H1 (cell line): Measurements from ENCODE around the gene LMAN1L. TPM values are rescaled to one million over a fixed set of nuclear protein-coding genes. Genes with fewer than 3 reads are reported as not detected.

Experiments
- CTCF ChIA-PET: fragments of 300-600 bp; sonication (Branson Sonifier 250); formaldehyde crosslinking; loops from one replicate; lab custom pipeline; 2021; ENCODE audit not compliant: partially characterized antibody; lab: Charles Lee
- POLR2A ChIA-PET: fragments of 300-600 bp; sonication (Branson Sonifier 250); formaldehyde crosslinking; loops from one replicate; lab custom pipeline; 2021; ENCODE audit warnings: inconsistent platforms; ENCODE audit not compliant: partially characterized antibody; lab: Charles Lee
- DNase-seq, 2 experiments: peaks; one replicate each; pipeline versions ENCODE4 v3.0.0 to v3.0.0-alpha.2; 2010 to 2022; ENCODE audit warnings: low spot score in 2 of 2, low read depth in 1 of 2, mixed read lengths in 1 of 2
- FAIRE-seq: peaks from 2 replicates; lab custom pipeline; 2011; peaks lifted over from hg19 to GRCh38; lab: Jason Lieb, UNC
- H2AFZ ChIP-seq: 2 replicates; pipeline ENCODE4 v1.8.1; 2012; ENCODE audit warnings: low read length, inconsistent platforms
- H2AK5ac ChIP-seq: 2 replicates; pipeline ENCODE4 v1.6.1; 2013; ENCODE audit warnings: low read depth, low read length
- H2BK120ac ChIP-seq: replicated peaks from 2 replicates; pipeline ENCODE3; 2013; ENCODE audit warnings: low read depth, low read length, inconsistent platforms
- H2BK12ac ChIP-seq: 2 replicates; pipeline ENCODE4 v1.6.1; 2013; ENCODE audit warnings: low read depth, low read length
- H2BK15ac ChIP-seq: 2 replicates; pipeline ENCODE4 v1.6.1; 2013; ENCODE audit warnings: low read length
- H2BK20ac ChIP-seq: 2 replicates; pipeline ENCODE4 v1.6.1; 2013; ENCODE audit warnings: low read length
- H2BK5ac ChIP-seq: 2 replicates; pipeline ENCODE4 v1.6.1; 2013; ENCODE audit warnings: low read depth, low read length
- H3K14ac ChIP-seq: 2 replicates; pipeline ENCODE4 v1.6.1; 2013; ENCODE audit warnings: inconsistent platforms; ENCODE audit not compliant: insufficient read length
- H3K18ac ChIP-seq: 2 replicates; pipeline ENCODE4 v1.6.1; 2013; ENCODE audit warnings: low read length; ENCODE audit errors: extremely low read depth
- H3K23ac ChIP-seq: 2 replicates; pipeline ENCODE4 v1.6.1; 2013; ENCODE audit warnings: inconsistent platforms; ENCODE audit not compliant: insufficient read length
- H3K23me2 ChIP-seq: 2 replicates; pipeline ENCODE4 v1.6.1; 2013; ENCODE audit warnings: low read depth, low read length
- H3K27ac ChIP-seq: 2 replicates; pipeline ENCODE4 v1.6.1; 2011; ENCODE audit warnings: low read depth, low read length, inconsistent platforms
- H3K27me3 ChIP-seq, 4 experiments: replicated peaks in 1 of 4; 1 replicate in 1 of 4; 2 replicates in 3 of 4; pipeline versions ENCODE4 v1.6.1 to v1.8.1; 2011 to 2013; ENCODE audit warnings: low read length in 3 of 4, mild to moderate bottlenecking in 3 of 4, inconsistent platforms in 2 of 4, mixed read lengths in 2 of 4, moderate library complexity in 1 of 4; ENCODE audit not compliant: control insufficient read depth in 3 of 4, insufficient read depth in 3 of 4; ENCODE audit errors: extremely low read depth in 1 of 4
- H3K36me3 ChIP-seq, 4 experiments: 2 replicates each; pipeline versions ENCODE4 v1.6.1 to v1.8.1; 2011 to 2013; ENCODE audit warnings: mild to moderate bottlenecking in 4 of 4, low read length in 3 of 4, moderate library complexity in 2 of 4, control low read depth in 1 of 4, inconsistent platforms in 1 of 4; ENCODE audit not compliant: insufficient read depth in 4 of 4, control insufficient read depth in 2 of 4
- H3K4ac ChIP-seq: replicated peaks from 2 replicates; pipeline ENCODE3; 2013; ENCODE audit warnings: low read length, low read depth, mixed read lengths, inconsistent platforms; ENCODE audit not compliant: insufficient read length
- H3K4me1 ChIP-seq, 4 experiments: replicated peaks in 1 of 4; 1 replicate in 1 of 4; 2 replicates in 3 of 4; pipeline versions ENCODE4 v1.6.1 to v1.8.1; 2011 to 2013; ENCODE audit warnings: low read length in 3 of 4, inconsistent platforms in 2 of 4, mixed read lengths in 1 of 4; ENCODE audit not compliant: insufficient read depth in 4 of 4, control insufficient read depth in 3 of 4
- H3K4me2 ChIP-seq, 2 experiments: 2 replicates each; pipeline versions ENCODE4 v1.6.1 to v1.8.1; 2011 to 2013; ENCODE audit warnings: low read depth in 2 of 2, low read length in 2 of 2, control low read depth in 1 of 2, inconsistent platforms in 1 of 2, mild to moderate bottlenecking in 1 of 2; ENCODE audit not compliant: insufficient read depth in 1 of 2
- H3K4me3 ChIP-seq, 4 experiments: fragments of 200-600, 300-600 bp in 1 of 4; sonication (generic), shearing (Covaris generic), sonication (Bioruptor Twin) in 1 of 4; 2 replicates each; pipeline versions ENCODE4 v1.5.1 to v1.8.1; 2011 to 2016; ENCODE audit warnings: low read length in 4 of 4, low read depth in 3 of 4, control low read depth in 2 of 4, inconsistent platforms in 2 of 4, mild to moderate bottlenecking in 2 of 4, mixed read lengths in 1 of 4, moderate library complexity in 1 of 4; ENCODE audit not compliant: insufficient read depth in 2 of 4; ENCODE audit errors: extremely low read depth in 1 of 4
- H3K56ac ChIP-seq: replicated peaks from 2 replicates; pipeline ENCODE3; 2013; ENCODE audit warnings: low read depth, mild to moderate bottlenecking, mixed read lengths, low read length, inconsistent platforms; ENCODE audit not compliant: insufficient read length
- H3K79me1 ChIP-seq: 2 replicates; pipeline ENCODE4 v1.6.1; 2013; ENCODE audit warnings: low read depth, low read length, control low read depth
- H3K79me2 ChIP-seq, 2 experiments: 2 replicates each; pipeline versions ENCODE4 v1.6.1 to v1.8.1; 2012 to 2013; ENCODE audit warnings: low read length in 2 of 2, mild to moderate bottlenecking in 2 of 2, inconsistent platforms in 1 of 2; ENCODE audit not compliant: insufficient read depth in 2 of 2, control insufficient read depth in 1 of 2
- H3K9ac ChIP-seq, 4 experiments: replicated peaks in 1 of 4; 1 replicate in 1 of 4; 2 replicates in 3 of 4; pipeline versions ENCODE4 v1.6.1 to v1.8.1; 2011 to 2013; ENCODE audit warnings: low read depth in 3 of 4, low read length in 3 of 4, control low read depth in 2 of 4, mild to moderate bottlenecking in 2 of 4, moderate library complexity in 2 of 4, inconsistent platforms in 1 of 4; ENCODE audit errors: extremely low read depth in 1 of 4
- H3K9me3 ChIP-seq, 2 experiments: 2 replicates each; pipeline versions ENCODE4 v1.6.1 to v1.8.1; 2012 to 2013; ENCODE audit warnings: mild to moderate bottlenecking in 2 of 2, moderate library complexity in 2 of 2, control low read depth in 1 of 2, inconsistent platforms in 1 of 2, low read depth in 1 of 2, low read length in 1 of 2, mixed read lengths in 1 of 2; ENCODE audit not compliant: insufficient read depth in 2 of 2
- H4K20me1 ChIP-seq, 2 experiments: replicated peaks in 1 of 2; 2 replicates each; pipeline versions ENCODE3 to v1.8.1; 2011 to 2013; ENCODE audit warnings: inconsistent platforms in 2 of 2, low read length in 2 of 2, mild to moderate bottlenecking in 1 of 2; ENCODE audit not compliant: insufficient read depth in 2 of 2, control insufficient read depth in 1 of 2
- H4K5ac ChIP-seq: 2 replicates; pipeline ENCODE4 v1.6.1; 2013; ENCODE audit warnings: low read length, low read depth, mixed read lengths, inconsistent platforms; ENCODE audit not compliant: insufficient read length
- H4K8ac ChIP-seq: 2 replicates; pipeline ENCODE4 v1.8.0; 2013; ENCODE audit warnings: mild to moderate bottlenecking, moderate library complexity, low read length, inconsistent platforms; ENCODE audit not compliant: insufficient read depth; ENCODE audit errors: extremely low read depth
- H4K91ac ChIP-seq: replicated peaks from 2 replicates; pipeline ENCODE3; 2013; ENCODE audit warnings: low read length, mixed read lengths, inconsistent platforms; ENCODE audit not compliant: insufficient read length
- CHD2 ChIP-seq: IDR thresholded peaks from 2 replicates; pipeline ENCODE4 v1.6.1; 2012; ENCODE audit warnings: low read length, improper control_type of control experiment
- CTBP2 ChIP-seq: IDR thresholded peaks from 2 replicates; pipeline ENCODE4 v1.7.0; 2011; ENCODE audit warnings: borderline replicate concordance, mild to moderate bottlenecking, moderate library complexity, mixed read lengths, low read length; ENCODE audit not compliant: insufficient read depth, insufficient read length
- FOSL1 ChIP-seq: IDR thresholded peaks from 2 replicates; pipeline ENCODE4 v1.6.1; 2011; ENCODE audit warnings: mild to moderate bottlenecking, low read depth, low read length, moderate library complexity; ENCODE audit not compliant: insufficient read depth
- KDM5A ChIP-seq: fragments of 200-600 bp; IDR thresholded peaks from 2 replicates; pipeline ENCODE4 v1.7.1; 2012; ENCODE audit warnings: mild to moderate bottlenecking, low read length, inconsistent platforms, mixed read lengths
- NRF1 ChIP-seq: IDR thresholded peaks from 2 replicates; pipeline ENCODE4 v1.6.1; 2011; ENCODE audit warnings: mild to moderate bottlenecking, low read depth, low read length, improper control_type of control experiment
- PHF8 ChIP-seq: fragments of 200-600 bp; sonication (generic); conservative IDR thresholded peaks from 2 replicates; pipeline ENCODE4 v1.7.1; 2012; ENCODE audit warnings: low read depth, mild to moderate bottlenecking, inconsistent platforms, low read length, moderate library complexity
- RNF2 ChIP-seq: fragments of 200-900, 300-1000 bp; sonication (generic); IDR thresholded peaks from 2 replicates; pipeline ENCODE4 v1.7.1; 2016; ENCODE audit warnings: borderline replicate concordance, low read depth, mild to moderate bottlenecking, antibody characterized with exemption, low read length; ENCODE audit not compliant: poor library complexity, severe bottlenecking; ENCODE audit errors: missing control alignments
- RXRA ChIP-seq: IDR thresholded peaks from 2 replicates; pipeline ENCODE4 v1.6.1; 2011; ENCODE audit warnings: low read depth, mild to moderate bottlenecking, low read length, moderate library complexity; ENCODE audit not compliant: insufficient read depth
- SIRT6 ChIP-seq: IDR thresholded peaks from one replicate; pipeline ENCODE4 v1.7.1; 2012; ENCODE audit warnings: low read length, inconsistent platforms
- SP1 ChIP-seq: IDR thresholded peaks from 2 replicates; pipeline ENCODE4 v1.6.1; 2011; ENCODE audit warnings: low read depth, low read length
- SP2 ChIP-seq: IDR thresholded peaks from 2 replicates; pipeline ENCODE4 v1.6.1; 2012; ENCODE audit warnings: mild to moderate bottlenecking, low read length, inconsistent platforms
- SP4 ChIP-seq: IDR thresholded peaks from 2 replicates; pipeline ENCODE4 v1.6.1; 2012; ENCODE audit warnings: low read length, inconsistent platforms
- SRF ChIP-seq: IDR thresholded peaks from 2 replicates; pipeline ENCODE4 v1.6.1; 2011; ENCODE audit warnings: mild to moderate bottlenecking, low read depth, low read length, moderate library complexity
- WGBS, 2 experiments: shearing (Covaris generic) in 1 of 2; methylation state at CpG; one replicate each; pipeline versions ENCODE4 v1.1.6 to v1.1.7; 2013 to 2015; ENCODE audit warnings: low lambda C conversion rate in 2 of 2, mixed read lengths in 2 of 2, inconsistent platforms in 1 of 2, low coverage in 1 of 2, missing lambda C conversion rate in 1 of 2; ENCODE audit not compliant: insufficient replicate concordance in 2 of 2, insufficient coverage in 1 of 2, insufficient read length in 1 of 2; ENCODE audit errors: extremely low coverage in 1 of 2, missing lambda C conversion rate in 1 of 2; 5-methylcytosine and 5-hydroxymethylcytosine counted together
- polyA plus RNA-seq, 7 experiments: library from polyadenylated mRNA; depleted of rRNA in 3 of 7; stranded (reverse) in 5 of 7; unstranded in 2 of 7; fragments of >200 nt in 5 of 7; fragments of 200-250 nt in 2 of 7; gene quantifications; 1 replicate in 5 of 7; 2 replicates in 1 of 7; 4 replicates in 1 of 7; pipeline versions ENCODE4 v1.2.1 to v1.2.3, GENCODE V29; 2011 to 2013; ENCODE audit warnings: missing spikeins in 2 of 7, mixed read lengths in 2 of 7
- total RNA-seq: library from RNA; stranded (reverse); fragmentation: NEBNext Ultra II Directional; extraction: Animal tissue kit (Norgen Biotek cat#: 25700); gene quantifications from 2 replicates; pipeline ENCODE4 v1.2.1, GENCODE V29; 2021

The LMAN1L gene
- total and polyA plus RNA-seq, 2 of the 8 experiments (the other 6 are each of a cell fraction or from before 2014, with no cell fraction given), result not detected

DNA sequence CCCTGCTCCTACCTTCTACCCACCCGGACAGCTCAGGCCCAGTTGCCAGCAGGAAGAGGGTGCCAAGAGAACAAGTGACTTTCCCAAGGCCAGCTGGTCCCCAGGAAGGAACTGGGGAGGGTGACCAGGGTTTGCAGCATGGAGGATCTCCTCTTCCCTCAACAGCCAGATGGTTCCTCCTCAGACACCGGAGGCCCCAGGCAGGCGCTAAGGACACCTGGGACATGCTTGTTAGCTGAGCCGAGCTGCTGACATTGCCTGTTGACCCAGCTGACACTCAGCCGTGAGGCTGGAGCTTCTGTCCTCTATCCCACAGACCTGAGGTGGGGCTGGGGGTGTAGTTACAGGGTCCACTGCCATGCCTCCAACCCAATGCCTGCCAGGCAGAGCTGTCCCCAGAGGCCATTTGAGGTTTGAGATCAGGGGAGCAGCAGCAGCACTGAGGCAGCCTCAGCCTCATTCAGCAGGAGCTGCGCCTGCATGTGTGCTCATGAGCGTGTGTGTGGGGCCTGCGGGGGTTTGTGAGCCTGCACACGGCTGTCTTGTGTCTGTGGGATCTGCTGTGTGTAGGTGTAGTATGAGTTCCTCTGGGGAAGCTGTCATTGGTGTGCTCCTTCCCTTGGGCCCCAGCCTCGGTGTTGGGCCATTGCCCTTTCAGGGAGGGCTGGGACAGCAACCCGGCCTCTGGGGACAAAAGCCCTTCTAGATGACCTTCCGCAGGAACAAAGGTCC lies 20.9 kb downstream of the LMAN1L start:
- CTCF ChIA-PET, result interaction anchor here (0.6 to 2.6 kb wide), 16 partner anchors 8 to 319 kb away, joined by 3 to 15 read pairs (median 4); partner anchors contain the start of genes LMAN1L and ULK3
- peaks cover 0 to 4% (median 2%) of the 10 kb centered on the region in 4 experiments; a peak in 4 of 7 replicates for H3K4me1 ChIP-seq
- FAIRE-seq, result no peak
- TF ChIP-seq CTBP2, result no peak
- no peak for TF ChIP-seq SIRT6
- no peak for TF ChIP-seq PHF8
- TF ChIP-seq FOSL1, result no peak
- TF ChIP-seq SRF, result no peak
- no peak for TF ChIP-seq KDM5A
- TF ChIP-seq CHD2, result no peak
- TF ChIP-seq SP4, result no peak
- no peak for TF ChIP-seq RXRA
- no peak for TF ChIP-seq SP1
- no peak for TF ChIP-seq SP2
- no peak for TF ChIP-seq NRF1
- TF ChIP-seq RNF2, result no peak

More for the DNA sequence above, 20.9 kb downstream of the LMAN1L start:
- Histone ChIP-seq H3K23me2 (no peaks in the 10 kb centered on the region), H2BK20ac (no peak overlapping the region), H4K91ac (no peak overlapping the region), H3K27me3 (no peaks in the 10 kb centered on the region; a peak in 2 of 7 replicates), H3K4ac (no peak overlapping the region), H3K79me2 (no peaks in the 10 kb centered on the region), H3K36me3 (no peaks in the 10 kb centered on the region; a peak in 1 of 8 replicates), H3K9ac (no peak overlapping the region), H4K5ac (no peak overlapping the region), H2BK5ac (no peak overlapping the region), H2BK12ac (no peak overlapping the region), H2BK15ac (no peak overlapping the region; the same call in 1 of the 2 replicates), H3K14ac (no peak overlapping the region), H3K4me2 (no peak overlapping the region), H3K18ac (no peak overlapping the region), H2AK5ac (no peak overlapping the region), H4K8ac (no peak overlapping the region), H3K56ac (no peak overlapping the region), H3K9me3 (no peaks in the 10 kb centered on the region), H3K23ac (no peak overlapping the region), H3K79me1 (no peaks in the 10 kb centered on the region), H2AFZ (no peak overlapping the region), H3K4me3 (no peak overlapping the region), H4K20me1 (peaks cover 0 to under 1% of the 10 kb centered on the region in 2 experiments), H3K27ac (no peak overlapping the region), H2BK120ac (no peak overlapping the region)
- WGBS, 2 experiments, result 91% methylated on average over 12 of the region's 12 CpGs; no CpG with 5 or more reads in 1 of the 2 experiments
- DNase-seq, result no peak
- POLR2A ChIA-PET, result interaction anchor here (1.1 to 4.6 kb wide), 5 partner anchors 9 to 70 kb away, joined by 3 to 23 read pairs (median 3); partner anchors contain the start of genes CSK and ULK3
